Ectodermal cell (in vitro differentiated cells): ENCODE measurements around the gene SPI1.

Experiments
- H3K27ac ChIP-seq: 2 replicates; pipeline ENCODE4 v1.7.0; 2013; ENCODE audit warnings: mild to moderate bottlenecking, low read depth, low read length; ENCODE audit not compliant: insufficient read depth, poor library complexity, severe bottlenecking
- H3K27me3 ChIP-seq: 2 replicates; pipeline ENCODE4 v1.7.0; 2013; ENCODE audit warnings: mild to moderate bottlenecking, low read length; ENCODE audit not compliant: insufficient read depth, control insufficient read depth, poor library complexity, severe bottlenecking
- H3K36me3 ChIP-seq: one replicate; pipeline ENCODE4 v1.7.0; 2013; ENCODE audit warnings: low read length; ENCODE audit not compliant: control insufficient read depth, insufficient read depth
- H3K4me1 ChIP-seq: one replicate; pipeline ENCODE4 v1.7.0; 2013; ENCODE audit warnings: low read length; ENCODE audit not compliant: control insufficient read depth, insufficient read depth
- H3K4me3 ChIP-seq: 2 replicates; pipeline ENCODE4 v1.7.0; 2013; ENCODE audit warnings: low read depth, low read length, control low read depth; ENCODE audit not compliant: insufficient read depth
- H3K9me3 ChIP-seq: 2 replicates; pipeline ENCODE4 v1.7.0; 2013; ENCODE audit warnings: mild to moderate bottlenecking, low read length, moderate library complexity; ENCODE audit not compliant: control insufficient read depth
- WGBS, 2 experiments: methylation state at CpG; one replicate each; pipeline ENCODE4 v1.1.7; 2013; ENCODE audit warnings: missing lambda C conversion rate in 2 of 2; 5-methylcytosine and 5-hydroxymethylcytosine counted together

The SPI1 gene

DNA sequence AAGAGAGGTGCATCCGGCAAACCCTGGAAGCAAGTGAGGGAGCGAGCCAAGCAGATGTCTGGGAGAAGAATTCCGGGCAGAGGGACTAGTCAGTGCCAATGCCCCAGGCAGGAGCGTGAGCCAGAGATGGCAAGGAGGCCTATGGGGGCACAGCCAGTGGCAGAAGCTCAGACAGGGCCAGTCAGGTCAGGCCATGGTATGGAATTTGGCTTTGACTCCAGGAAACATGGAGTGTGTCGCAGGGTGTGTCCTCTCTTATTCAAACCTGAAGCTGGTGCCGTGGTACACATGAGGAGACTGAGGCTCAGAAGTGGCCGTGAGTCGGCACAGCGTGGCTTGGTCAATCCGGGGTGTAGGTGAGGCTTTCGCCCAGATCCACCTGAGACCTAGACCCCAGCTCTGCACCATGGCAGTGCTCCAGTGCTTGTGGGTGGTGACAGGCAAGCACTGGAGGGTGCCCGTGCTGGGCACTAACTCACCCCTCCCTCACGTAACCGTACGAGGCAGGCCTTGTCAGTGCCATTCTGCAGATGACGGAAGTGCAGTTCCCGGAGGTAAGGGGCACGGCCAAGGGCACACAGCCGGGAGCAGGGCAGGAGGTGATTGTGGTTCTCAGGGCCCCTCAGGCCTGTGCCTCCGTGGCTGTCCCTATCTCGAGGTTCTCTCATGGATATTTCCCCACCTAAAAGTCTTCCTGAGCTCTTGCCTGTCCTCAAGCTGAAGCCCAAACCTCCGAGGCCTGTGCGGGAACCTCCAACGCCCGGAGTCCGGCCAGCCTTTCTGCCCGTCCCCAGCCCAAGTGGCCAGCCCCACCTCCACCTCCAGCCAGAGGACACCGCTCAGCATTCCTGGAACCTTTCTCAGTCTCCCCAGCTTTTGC lies 10.6 kb upstream of the SPI1 start:
- Histone ChIP-seq H3K27ac (no peak overlapping the region), H3K36me3 (no peaks in the 10 kb centered on the region), H3K4me1 (no peaks in the 10 kb centered on the region), H3K27me3 (no peaks in the 10 kb centered on the region), H3K4me3 (no peak overlapping the region), H3K9me3 (no peaks in the 10 kb centered on the region)
- WGBS, 2 experiments: 93 to 94% methylated on average over 28 of the region's 28 CpGs

DNA sequence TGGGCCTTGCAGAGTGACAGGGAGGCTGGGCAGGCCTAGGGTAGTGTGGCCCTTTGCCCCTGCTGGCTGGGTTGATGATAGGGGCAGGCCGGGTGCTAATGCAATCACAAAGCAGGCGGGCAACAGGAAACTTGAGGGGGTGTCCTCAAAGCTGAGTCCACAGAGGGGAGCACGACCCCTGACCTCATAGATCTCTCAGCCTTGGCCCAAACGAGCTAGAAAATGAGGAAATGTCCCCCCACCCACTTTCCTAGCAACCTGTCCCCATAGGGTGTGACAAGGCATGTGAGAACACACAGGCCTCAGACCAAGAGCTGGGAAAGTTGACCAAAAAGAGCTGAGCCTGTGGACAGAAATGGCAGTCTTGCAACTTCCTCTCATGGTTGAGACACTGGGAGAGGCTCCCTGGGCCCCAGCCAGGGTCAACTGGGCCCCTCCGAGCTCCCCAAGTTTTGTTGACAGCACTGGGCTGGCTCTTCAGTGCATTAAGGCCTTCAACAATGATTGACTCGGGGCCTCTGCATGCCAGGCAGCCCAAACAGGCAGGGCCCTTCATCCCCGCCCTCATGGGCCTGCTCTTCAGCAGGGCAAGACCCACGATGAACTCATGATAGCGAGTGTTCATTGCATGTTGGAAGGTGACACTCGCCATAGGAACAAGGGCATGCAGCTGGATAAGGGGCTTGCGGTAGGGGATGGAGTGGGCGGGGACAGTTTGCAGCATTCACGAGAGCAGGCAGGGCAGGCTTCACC lies 9.8 kb upstream of the SPI1 start:
- WGBS, 2 experiments: 82 to 84% methylated on average over 13 of the region's 13 CpGs
- Histone ChIP-seq H3K4me1 (no peaks in the 10 kb centered on the region), H3K27ac (no peak overlapping the region), H3K4me3 (no peak overlapping the region), H3K36me3 (no peaks in the 10 kb centered on the region), H3K27me3 (no peaks in the 10 kb centered on the region), H3K9me3 (no peaks in the 10 kb centered on the region)

DNA sequence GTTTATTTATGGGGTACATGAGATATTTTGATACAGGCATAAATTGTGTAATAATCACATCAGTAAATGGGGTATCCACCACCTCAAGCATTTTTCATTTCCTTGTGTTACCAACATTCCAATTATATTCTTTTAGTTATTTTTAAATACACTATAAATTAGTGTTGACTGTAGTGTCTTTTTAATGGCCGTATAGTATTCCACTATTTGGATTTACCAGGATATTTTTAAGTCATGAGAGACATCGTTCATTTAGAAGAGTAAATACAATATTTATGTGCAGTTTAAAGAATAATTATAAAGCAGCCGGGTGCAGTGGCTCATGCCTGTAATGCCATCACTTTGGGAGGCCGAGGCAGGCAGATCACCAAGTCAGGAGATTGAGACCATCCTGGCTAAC lies 6.2 kb upstream of the SPI1 start:
- 91 to 96% methylated on average over 4 of the region's 4 CpGs for WGBS, 2 experiments
- Histone ChIP-seq H3K36me3 (no peaks in the 10 kb centered on the region), H3K27ac (no peak overlapping the region), H3K4me1 (no peaks in the 10 kb centered on the region), H3K9me3 (no peaks in the 10 kb centered on the region), H3K4me3 (no peak overlapping the region), H3K27me3 (no peaks in the 10 kb centered on the region)

DNA sequence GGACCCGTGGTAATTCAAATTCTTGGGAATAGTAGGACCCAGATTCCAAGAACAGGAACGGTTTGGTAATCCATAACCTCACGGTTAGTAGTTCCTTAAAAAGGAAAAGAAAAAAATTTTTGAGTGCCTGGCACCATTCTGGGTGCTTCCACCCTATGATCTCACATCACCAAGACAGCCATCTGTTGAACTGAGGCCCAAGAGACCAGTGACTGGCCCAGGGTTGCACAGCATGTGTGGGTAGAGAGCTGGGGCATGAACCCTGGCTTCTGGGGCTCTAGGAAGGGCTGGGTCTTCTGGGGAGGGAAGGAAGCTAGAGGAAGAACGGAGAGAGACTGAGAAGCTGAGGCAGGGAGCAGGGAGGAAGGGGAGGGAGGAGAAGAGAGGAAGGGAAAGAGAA lies 4.7 kb upstream of the SPI1 start:
- no peak overlapping the region for H3K27ac ChIP-seq
- no peaks in the 10 kb centered on the region for H3K4me1 ChIP-seq
- no peak overlapping the region for H3K4me3 ChIP-seq
- no peaks in the 10 kb centered on the region for H3K27me3 ChIP-seq
- H3K36me3 ChIP-seq: no peaks in the 10 kb centered on the region
- no peaks in the 10 kb centered on the region for H3K9me3 ChIP-seq
- WGBS, 2 experiments: 72 to 73% methylated on average over 4 of the region's 4 CpGs

DNA sequence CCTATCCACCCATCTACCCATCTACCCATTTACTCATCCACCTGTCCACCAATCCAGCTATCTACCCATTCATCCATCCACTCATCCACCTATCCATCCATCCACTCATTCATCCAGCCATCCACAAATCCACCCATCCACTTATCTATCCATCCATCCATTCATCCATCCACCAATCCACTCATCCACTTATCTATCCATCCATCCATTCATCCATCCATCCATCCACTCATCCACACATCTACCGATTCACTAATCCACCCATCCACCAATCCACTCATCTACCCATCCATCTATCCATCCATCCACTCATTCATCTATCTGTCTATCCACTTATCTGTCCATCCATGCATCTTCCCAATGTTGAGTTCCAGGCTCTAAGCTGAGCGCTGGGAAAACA lies 1.7 kb upstream of the SPI1 start:
- H3K4me1 ChIP-seq: no peaks in the 10 kb centered on the region
- no peaks in the 10 kb centered on the region for H3K27me3 ChIP-seq
- H3K4me3 ChIP-seq: no peak overlapping the region
- H3K27ac ChIP-seq: no peak overlapping the region
- H3K9me3 ChIP-seq: no peaks in the 10 kb centered on the region
- WGBS, 2 experiments: 88 to 96% methylated on average over 1 to 2 of the region's 2 CpGs
- H3K36me3 ChIP-seq: no peaks in the 10 kb centered on the region

DNA sequence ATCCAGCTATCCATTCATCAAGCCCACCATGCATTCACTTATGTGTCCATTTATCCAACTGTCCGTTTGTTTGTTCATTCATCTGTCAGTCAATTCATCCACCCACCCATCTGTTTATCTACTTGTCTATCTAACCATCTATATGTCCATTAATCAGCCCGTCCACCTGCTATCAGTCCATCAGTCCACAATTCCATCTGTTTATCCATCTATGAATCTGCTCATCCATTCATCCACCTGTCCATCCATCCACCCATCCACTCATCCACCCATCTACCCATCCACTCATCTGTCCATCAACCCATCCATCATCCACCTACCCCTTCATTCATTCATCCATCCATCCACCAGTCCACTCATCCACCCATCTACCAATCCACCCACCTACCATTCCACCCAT lies 970 bp upstream of the SPI1 start:
- H3K36me3 ChIP-seq: no peaks in the 10 kb centered on the region
- H3K27ac ChIP-seq: no peak overlapping the region
- H3K9me3 ChIP-seq: no peaks in the 10 kb centered on the region
- no peak overlapping the region for H3K4me3 ChIP-seq
- H3K27me3 ChIP-seq: no peaks in the 10 kb centered on the region
- 88 to 90% methylated on average over 2 of the region's 2 CpGs for WGBS, 2 experiments
- H3K4me1 ChIP-seq: no peaks in the 10 kb centered on the region

DNA sequence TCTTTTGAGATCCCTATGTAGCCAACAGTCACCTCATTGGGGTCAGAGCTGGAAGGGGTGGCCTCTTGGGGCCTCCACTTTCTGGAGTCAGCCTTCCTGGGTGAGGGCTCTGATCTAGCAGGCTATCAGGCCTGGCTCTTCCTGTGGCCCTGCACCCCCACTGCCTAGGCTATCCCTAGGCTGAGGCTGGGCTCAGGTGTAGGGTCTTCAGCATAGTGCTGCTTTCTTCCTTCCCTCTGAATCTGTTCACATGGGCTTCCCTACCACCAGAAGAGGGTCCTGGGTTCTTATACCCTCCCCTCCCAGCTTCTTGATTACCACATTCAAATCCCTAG lies 456 bp upstream of the SPI1 start:
- no peaks in the 10 kb centered on the region for H3K27me3 ChIP-seq
- H3K27ac ChIP-seq: no peak overlapping the region
- no peak overlapping the region for H3K4me3 ChIP-seq
- H3K9me3 ChIP-seq: no peaks in the 10 kb centered on the region
- H3K36me3 ChIP-seq: no peaks in the 10 kb centered on the region
- H3K4me1 ChIP-seq: no peaks in the 10 kb centered on the region

DNA sequence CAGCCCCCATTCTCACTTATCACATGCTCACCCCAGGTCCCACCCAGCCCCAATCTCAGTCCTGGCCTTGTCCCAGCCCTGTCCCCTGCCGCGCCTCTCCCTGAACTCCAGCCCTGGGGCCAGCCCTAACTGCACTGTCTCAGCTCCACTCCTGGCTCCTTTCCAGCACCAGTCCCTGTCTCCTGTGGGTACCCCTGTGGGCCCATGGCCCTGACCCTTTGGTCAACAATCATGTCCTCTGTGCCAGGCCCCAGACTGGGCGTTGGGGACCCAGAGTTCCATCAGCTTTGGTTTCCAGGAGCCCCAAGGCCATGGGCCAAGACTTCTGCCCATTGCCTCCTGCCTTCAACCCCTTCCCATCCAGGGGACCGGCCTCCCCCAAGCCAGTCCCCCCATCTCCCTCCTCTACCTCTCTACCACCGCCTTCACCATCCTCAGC lies 757 bp downstream of the SPI1 start:
- no peaks in the 10 kb centered on the region for H3K36me3 ChIP-seq
- 92 to 96% methylated on average over 5 of the region's 5 CpGs for whole genome bisulfite sequencing, 2 experiments
- no peaks in the 10 kb centered on the region for H3K27me3 ChIP-seq
- no peak overlapping the region for H3K27ac ChIP-seq
- no peaks in the 10 kb centered on the region for H3K9me3 ChIP-seq
- H3K4me1 ChIP-seq: no peaks in the 10 kb centered on the region
- no peak overlapping the region for H3K4me3 ChIP-seq

DNA sequence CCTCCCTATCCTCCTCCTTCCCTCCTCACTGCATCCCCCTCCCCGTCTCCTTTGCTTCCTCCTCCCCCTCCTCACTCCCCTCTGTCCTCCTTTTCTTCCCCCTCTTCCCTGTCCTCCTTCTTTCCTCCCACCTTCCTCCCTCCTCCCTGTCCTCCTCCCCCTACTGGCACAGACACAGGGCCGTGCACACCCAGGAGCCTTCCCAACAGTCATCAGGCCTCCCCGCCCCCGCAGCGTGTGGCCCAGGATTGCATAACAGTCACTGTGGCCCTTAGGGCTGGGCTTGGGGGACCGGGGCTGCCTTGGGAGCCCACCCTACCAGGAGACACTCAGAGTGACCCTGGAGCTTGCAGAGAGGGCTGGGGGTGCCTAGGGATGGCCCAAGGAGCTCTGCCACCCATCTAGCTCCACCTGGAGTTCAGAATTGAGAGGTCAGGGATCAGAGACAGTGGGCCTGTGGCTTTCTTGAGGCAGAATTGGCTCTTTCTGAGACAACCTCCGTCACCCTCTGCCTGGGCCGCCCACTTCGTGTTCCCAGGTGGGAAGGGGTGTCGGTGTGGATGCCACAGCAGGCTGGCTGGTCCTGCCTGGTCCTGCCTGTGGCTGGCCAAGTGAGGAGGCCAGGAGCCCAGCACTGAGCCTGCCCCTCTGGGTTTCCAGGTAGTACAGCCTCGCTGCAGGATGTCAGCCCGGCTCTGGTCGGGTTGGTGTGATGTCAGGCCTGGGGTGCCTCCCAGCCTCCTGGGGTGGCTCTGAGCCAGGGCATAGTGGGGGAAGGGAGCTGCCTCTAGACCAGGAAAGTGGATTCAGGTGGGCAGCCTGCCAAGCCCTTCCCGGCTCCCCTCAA lies 1.6 kb downstream of the SPI1 start:
- no peaks in the 10 kb centered on the region for H3K36me3 ChIP-seq
- no peaks in the 10 kb centered on the region for H3K9me3 ChIP-seq
- no peaks in the 10 kb centered on the region for H3K27me3 ChIP-seq
- H3K4me3 ChIP-seq: no peak overlapping the region
- no peaks in the 10 kb centered on the region for H3K4me1 ChIP-seq
- H3K27ac ChIP-seq: no peak overlapping the region
- WGBS, 2 experiments: 77 to 79% methylated on average over 14 of the region's 14 CpGs

DNA sequence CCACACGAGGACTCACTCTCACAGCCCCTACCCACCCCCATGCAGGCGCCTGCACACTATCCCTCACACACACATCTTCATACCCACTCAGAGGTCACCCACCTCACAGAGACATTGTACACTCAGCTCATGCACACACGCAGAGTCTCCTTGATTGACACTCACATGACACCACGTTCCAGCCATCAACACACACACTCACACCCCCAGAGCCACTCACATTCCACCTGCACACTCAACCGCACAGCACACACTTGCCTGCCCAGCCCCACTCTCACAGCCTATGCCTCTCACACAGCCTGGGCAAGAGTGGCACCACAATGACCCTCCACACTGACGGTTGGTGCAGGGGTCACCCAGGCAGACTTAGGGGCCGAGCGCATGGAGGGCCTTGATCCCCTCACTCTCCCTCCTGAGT lies 2.2 kb downstream of the SPI1 start:
- WGBS, 2 experiments: 89 to 91% methylated on average over 8 of the region's 8 CpGs
- H3K27ac ChIP-seq: no peak overlapping the region
- H3K4me3 ChIP-seq: no peak overlapping the region
- no peaks in the 10 kb centered on the region for H3K27me3 ChIP-seq
- no peaks in the 10 kb centered on the region for H3K9me3 ChIP-seq
- no peaks in the 10 kb centered on the region for H3K36me3 ChIP-seq
- no peaks in the 10 kb centered on the region for H3K4me1 ChIP-seq
